Esophagus (tissue), 2 donors: ENCODE results near the gene TRIM65. TPM values are rescaled to one million over a fixed set of nuclear protein-coding genes. Genes with fewer than 3 reads are reported as not detected.

ENCODE experiments used
- H3K27ac ChIP-seq, 2 donors: one replicate each; pipeline ENCODE4 v1.5.1; 2013; ENCODE audit warnings: low read depth in 2 of 2, mild to moderate bottlenecking in 2 of 2, inconsistent platforms in 1 of 2, low read length in 1 of 2, moderate library complexity in 1 of 2
- H3K27me3 ChIP-seq, 2 donors: one replicate each; pipeline ENCODE4 v1.6.1; 2013; ENCODE audit warnings: low read length in 2 of 2, control low read depth in 1 of 2, mild to moderate bottlenecking in 1 of 2; ENCODE audit not compliant: insufficient read depth in 2 of 2, control insufficient read depth in 1 of 2
- H3K36me3 ChIP-seq, 2 donors: one replicate each; pipeline ENCODE4 v1.6.1; 2013; ENCODE audit warnings: low read length in 1 of 2; ENCODE audit not compliant: control insufficient read depth in 2 of 2, insufficient read depth in 2 of 2
- H3K4me1 ChIP-seq, 2 donors: one replicate each; pipeline ENCODE4 v1.6.1; 2013; ENCODE audit warnings: low read length in 1 of 2; ENCODE audit not compliant: control insufficient read depth in 2 of 2, insufficient read depth in 2 of 2
- H3K4me3 ChIP-seq, 2 donors: one replicate each; pipeline ENCODE4 v1.5.1; 2013; ENCODE audit warnings: low read length in 2 of 2, mild to moderate bottlenecking in 2 of 2, low read depth in 1 of 2, moderate library complexity in 1 of 2
- H3K9me3 ChIP-seq, 2 donors: one replicate each; pipeline ENCODE4 v1.6.1; 2013; ENCODE audit warnings: mild to moderate bottlenecking in 2 of 2, low read depth in 1 of 2, low read length in 1 of 2, moderate library complexity in 1 of 2; ENCODE audit not compliant: control insufficient read depth in 2 of 2, insufficient read depth in 1 of 2
- WGBS, 2 donors: extraction: QIAGEN DNeasy Blood & Tissue Kit; methylation state at CpG; one replicate each; pipeline ENCODE4 v1.1.7; 2013; 5-methylcytosine and 5-hydroxymethylcytosine counted together
- polyA plus RNA-seq, 2 donors: library from polyadenylated mRNA; stranded (reverse); fragments of 200-250 nt; gene quantifications; one replicate each; pipeline ENCODE4 v1.2.3, GENCODE V29; 2013
- donor health status: healthy with polysubstance abuse.
- donor health status: Bipolar disorder and iron deficiency.

The TRIM65 gene
- 10 to 100 TPM in 1 of 2 donors, 1 to 10 TPM in 1; 9.8 to 19.8 TPM for polyA plus RNA-seq

DNA sequence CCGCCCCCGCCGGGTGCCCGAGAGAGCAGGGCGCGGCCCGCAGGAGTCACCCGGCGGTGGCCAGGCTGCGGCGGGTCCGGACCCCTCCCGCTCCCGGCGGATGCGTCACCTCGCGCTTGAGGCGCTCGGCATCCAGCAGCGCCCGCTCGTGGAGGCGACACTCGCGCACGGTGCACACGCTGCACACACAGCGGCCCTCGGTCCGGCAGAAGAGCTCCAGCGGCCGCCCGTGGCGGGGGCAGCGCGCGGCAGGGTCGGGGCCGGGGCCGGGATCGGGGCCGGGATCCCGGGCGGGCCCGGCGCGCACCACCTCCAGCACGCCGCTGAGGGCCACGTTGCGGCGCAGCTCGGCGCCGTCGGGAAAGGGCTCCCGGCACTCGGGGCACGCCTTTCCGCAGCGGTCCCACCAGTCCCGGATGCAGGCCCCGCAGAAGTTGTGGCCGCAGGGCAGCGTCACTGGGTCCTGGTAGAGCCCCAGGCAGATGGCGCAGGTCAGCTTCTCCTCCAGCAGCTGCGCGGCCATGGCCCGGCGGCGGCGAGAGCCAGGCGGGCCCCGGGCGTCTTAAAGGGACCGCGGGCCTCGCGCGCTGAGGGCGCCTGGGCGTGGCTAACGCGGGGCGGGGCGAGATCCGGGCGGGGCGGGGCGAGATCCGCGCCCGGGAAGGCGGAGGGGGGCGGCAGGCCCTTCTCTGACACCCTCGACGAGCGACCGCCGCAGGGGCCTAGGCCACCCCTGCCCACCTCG, at the start of gene TRIM65:
TSS of gene TRIM65 (minus strand) at position 537 of the 745 bp plus-strand sequence. CDS start at position 523, 14 bp downstream.
- Histone ChIP-seq H3K9me3 (no peaks in the 10 kb centered on the region), H3K27me3 (no peaks in the 10 kb centered on the region), H3K27ac (peak within 1 kb of the TSS; percentile 97 to 98), H3K36me3 (peaks cover 10 to 45% of the 10 kb centered on the region in 2 donors), H3K4me1 (peaks cover 3 to 18% of the 10 kb centered on the region in 2 donors), H3K4me3 (peak within 1 kb of the TSS; percentile 81 to 93)
- 1% methylated on average over 77 to 102 of the region's 102 CpGs for WGBS, 2 donors

GRCh38 chr17:75945211-75945610, 48.5 kb upstream of the TRIM65 start:
- Histone ChIP-seq H3K9me3 (no peaks in the 10 kb centered on the region), H3K4me1 (no peaks in the 10 kb centered on the region), H3K4me3 (no peak overlapping the region), H3K36me3 (peaks cover 6 to 17% of the 10 kb centered on the region in 2 donors), H3K27ac (no peak overlapping the region), H3K27me3 (no peaks in the 10 kb centered on the region)
- WGBS, 2 donors, result 67 to 69% methylated on average over 2 of the region's 2 CpGs

DNA sequence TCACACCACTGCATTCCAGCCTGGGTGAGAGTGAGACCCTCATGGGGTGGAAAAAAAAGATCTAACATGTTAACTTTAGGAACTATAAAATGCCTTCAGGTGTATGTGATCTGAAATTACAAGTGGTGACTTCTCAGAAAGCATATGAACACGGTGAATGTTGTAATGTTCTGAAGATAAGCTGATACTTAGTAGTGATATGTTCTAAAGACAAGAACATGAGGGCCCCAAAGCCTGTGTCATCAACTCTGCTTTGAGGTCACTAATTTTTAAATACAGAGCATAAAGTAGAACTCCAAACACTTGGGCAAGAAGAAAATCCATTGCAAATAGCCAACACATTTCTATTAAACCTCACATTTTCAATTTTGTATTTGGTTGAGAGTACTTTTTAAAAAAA, 46.7 kb upstream of the TRIM65 start:
- H3K36me3 ChIP-seq, result peaks cover 0 to 6% of the 10 kb centered on the region in 2 donors
- H3K27ac ChIP-seq, result no peak overlapping the region
- WGBS, 2 donors, result 76 to 98% methylated on average over 1 of the region's 1 CpG

DNA sequence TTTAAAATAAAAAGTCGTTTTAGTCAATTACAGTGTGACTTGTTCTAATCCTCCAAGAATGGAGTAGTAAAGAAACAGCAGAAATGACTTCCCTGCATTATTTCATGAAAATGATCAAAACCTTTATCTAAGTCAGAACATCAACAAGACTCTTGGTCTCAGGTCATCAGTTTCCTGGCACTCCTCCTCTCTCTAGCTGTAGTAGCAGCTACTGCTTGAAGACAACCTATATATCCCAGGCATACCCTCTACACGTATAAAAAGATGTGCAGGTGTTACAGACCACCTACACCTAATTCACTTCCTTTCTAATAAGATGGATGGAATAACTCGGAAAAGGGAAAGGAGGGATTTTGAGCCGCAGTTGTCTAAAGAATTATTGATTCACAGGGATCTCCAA, 45.7 kb upstream of the TRIM65 start:
- no peak overlapping the region for H3K4me3 ChIP-seq
- no peaks in the 10 kb centered on the region for H3K27me3 ChIP-seq
- no peaks in the 10 kb centered on the region for H3K9me3 ChIP-seq
- H3K36me3 ChIP-seq, result peaks cover 0 to 3% of the 10 kb centered on the region in 2 donors
- H3K27ac ChIP-seq, result no peak overlapping the region
- WGBS, 2 donors, result 87 to 91% methylated on average over 4 of the region's 4 CpGs
- no peaks in the 10 kb centered on the region for H3K4me1 ChIP-seq

More for the DNA sequence above, 46.7 kb upstream of the TRIM65 start:
- Histone ChIP-seq H3K4me3 (no peak overlapping the region), H3K27me3 (no peaks in the 10 kb centered on the region), H3K4me1 (no peaks in the 10 kb centered on the region), H3K9me3 (no peaks in the 10 kb centered on the region)

- H3K4me3 ChIP-seq, result peak overlapping the region in 1 of 2 donors; percentile 79
- H3K4me1 ChIP-seq, result no peaks in the 10 kb centered on the region
- WGBS, 2 donors, result 33 to 41% methylated on average over 6 of the region's 6 CpGs
These were observed 44.7 kb upstream of the TRIM65 start for GRCh38 chr17:75941442-75941819.

DNA sequence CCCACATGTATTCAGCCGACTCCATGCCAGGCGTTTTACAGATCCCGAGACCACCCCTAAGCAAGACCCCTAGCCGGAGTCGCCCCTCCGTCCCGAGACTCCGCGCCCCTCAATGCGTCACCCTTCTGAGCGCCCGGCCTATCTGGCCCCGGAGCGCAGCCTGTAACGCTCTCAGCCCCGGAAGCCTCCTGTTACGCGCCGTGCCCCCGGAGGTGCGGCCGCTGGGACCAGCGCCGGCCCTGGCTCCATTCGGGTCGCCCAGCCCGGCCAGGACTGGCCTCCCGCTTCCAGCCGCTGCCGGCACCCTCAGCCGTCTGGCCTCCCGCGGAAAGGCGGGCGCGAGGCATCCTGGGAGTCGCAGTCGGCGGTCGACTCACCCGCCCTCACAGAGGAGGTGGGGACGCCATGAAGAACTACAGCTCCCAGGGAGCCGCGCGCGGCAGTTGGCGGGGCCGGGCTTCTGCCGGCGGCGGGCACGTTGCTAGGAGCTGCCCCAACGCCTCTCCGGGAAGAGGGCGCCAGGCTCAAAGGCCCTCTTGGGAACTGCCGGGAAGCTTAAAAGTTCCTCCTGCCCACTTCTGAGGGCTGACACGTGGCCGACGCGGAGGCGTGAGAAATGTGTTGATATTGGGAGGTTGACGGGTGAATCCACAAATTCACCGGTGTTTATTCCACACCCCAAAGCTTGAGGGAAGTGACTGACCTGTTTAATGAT, 44.1 kb upstream of the TRIM65 start, which contains the start of gene FBF1:
TSS of gene FBF1 (minus strand) at position 316 of the 715 bp plus-strand sequence. CDS start 2,893 bp downstream, outside the sequence.
- H3K36me3 ChIP-seq, result no peaks in the 10 kb centered on the region
- peak within 1 kb of the TSS; percentile 79 to 92 for H3K4me3 ChIP-seq
- no peaks in the 10 kb centered on the region for H3K27me3 ChIP-seq
- no peaks in the 10 kb centered on the region for H3K4me1 ChIP-seq
- no peaks in the 10 kb centered on the region for H3K9me3 ChIP-seq
- WGBS, 2 donors, result 0 to 1% methylated on average over 63 of the region's 63 CpGs
- peak within 1 kb of the TSS; percentile 77 for H3K27ac ChIP-seq

More at GRCh38 chr17:75941442-75941819, 44.7 kb upstream of the TRIM65 start:
- no peaks in the 10 kb centered on the region for H3K36me3 ChIP-seq
- H3K27ac ChIP-seq, result peak overlapping the region in 1 of 2 donors; percentile 77
- H3K9me3 ChIP-seq, result no peaks in the 10 kb centered on the region
- no peaks in the 10 kb centered on the region for H3K27me3 ChIP-seq

DNA sequence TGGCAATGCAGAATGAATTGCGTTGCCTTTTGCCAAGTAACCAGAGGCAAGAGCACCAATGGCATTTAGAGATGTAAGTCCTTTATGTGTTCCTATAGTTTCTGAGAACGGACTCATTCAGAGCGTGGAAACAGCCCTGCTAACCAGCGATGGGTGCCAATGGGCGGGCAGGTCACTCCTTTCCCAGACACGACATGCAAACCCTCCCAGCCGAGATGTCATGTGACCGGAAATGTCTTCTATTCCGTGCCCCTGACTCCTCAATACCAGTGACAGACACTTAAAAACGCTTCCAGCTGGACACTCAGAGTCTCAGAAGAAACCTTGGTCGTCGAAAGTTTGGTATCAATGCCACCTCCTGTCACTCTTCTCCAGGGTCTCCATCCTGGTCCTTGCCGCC, 40.9 kb upstream of the TRIM65 start:
- Histone ChIP-seq H3K4me3 (no peak overlapping the region), H3K36me3 (no peaks in the 10 kb centered on the region), H3K27ac (no peak overlapping the region), H3K9me3 (no peaks in the 10 kb centered on the region), H3K27me3 (no peaks in the 10 kb centered on the region), H3K4me1 (no peaks in the 10 kb centered on the region)
- 80 to 87% methylated on average over 13 of the region's 13 CpGs for WGBS, 2 donors

DNA sequence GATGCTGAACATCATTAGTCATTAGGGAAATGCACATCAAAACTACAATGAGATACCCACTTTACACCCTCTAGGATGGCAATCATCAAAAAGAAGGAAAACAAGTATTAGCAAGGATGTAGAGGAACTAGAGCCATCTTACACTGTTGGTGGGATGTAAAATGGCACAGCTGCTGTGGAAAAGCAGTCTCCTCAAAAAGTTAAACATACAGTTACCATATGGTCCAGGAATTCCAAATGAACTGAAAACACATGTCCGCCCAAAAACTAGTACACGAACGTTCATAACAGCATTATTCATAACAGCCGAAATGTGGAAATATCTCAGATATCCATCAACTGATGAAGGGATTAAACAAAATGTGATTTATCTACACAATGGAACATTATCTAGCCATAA, 37.1 kb upstream of the TRIM65 start:
- Histone ChIP-seq H3K9me3 (no peaks in the 10 kb centered on the region), H3K27ac (no peak overlapping the region), H3K36me3 (no peaks in the 10 kb centered on the region), H3K4me1 (no peaks in the 10 kb centered on the region), H3K4me3 (no peak overlapping the region), H3K27me3 (no peaks in the 10 kb centered on the region)
- WGBS, 2 donors, result 82 to 89% methylated on average over 4 of the region's 4 CpGs

DNA sequence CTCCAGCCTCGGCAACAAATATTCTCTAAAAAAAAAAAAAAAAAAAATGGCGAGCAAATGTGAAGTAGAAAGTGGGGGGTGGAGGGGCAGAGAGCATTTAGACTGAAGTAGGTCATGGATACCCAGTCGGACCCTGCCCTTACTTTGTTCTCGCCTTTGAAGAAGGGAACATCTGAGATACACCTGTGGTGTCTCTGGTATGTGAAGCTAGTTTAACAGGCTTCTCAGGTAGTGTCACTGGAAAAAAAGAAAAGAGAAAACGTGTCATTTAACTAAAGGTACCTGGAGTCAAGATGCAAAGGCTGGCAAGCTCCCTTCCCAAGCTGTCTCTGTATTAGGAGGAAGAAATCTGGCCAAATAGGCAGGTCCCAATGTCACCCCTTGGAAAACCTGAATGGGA, 36.1 kb upstream of the TRIM65 start:
- H3K4me1 ChIP-seq, result peaks cover 0 to 1% of the 10 kb centered on the region in 2 donors
- H3K27me3 ChIP-seq, result no peaks in the 10 kb centered on the region
- H3K27ac ChIP-seq, result peak overlapping the region; percentile 16 to 81
- WGBS, 2 donors, result 80 to 82% methylated on average over 5 of the region's 5 CpGs
- H3K4me3 ChIP-seq, result no peak overlapping the region
- no peaks in the 10 kb centered on the region for H3K36me3 ChIP-seq
- no peaks in the 10 kb centered on the region for H3K9me3 ChIP-seq
